ENCODE data around the gene SAMD13. TPM values are rescaled to one million over a fixed set of nuclear protein-coding genes. Genes with fewer than 3 reads are reported as not detected.
"Not testable (repeated sequence)": the region's sequence is repeated elsewhere in the genome, so short reads cannot be mapped to it uniquely, and the experiment has no call there.

SAMD13 gene
- total and polyA plus RNA-seq, 9 donors, result 6.5 to 9.1 (median 8.1) TPM

DNA sequence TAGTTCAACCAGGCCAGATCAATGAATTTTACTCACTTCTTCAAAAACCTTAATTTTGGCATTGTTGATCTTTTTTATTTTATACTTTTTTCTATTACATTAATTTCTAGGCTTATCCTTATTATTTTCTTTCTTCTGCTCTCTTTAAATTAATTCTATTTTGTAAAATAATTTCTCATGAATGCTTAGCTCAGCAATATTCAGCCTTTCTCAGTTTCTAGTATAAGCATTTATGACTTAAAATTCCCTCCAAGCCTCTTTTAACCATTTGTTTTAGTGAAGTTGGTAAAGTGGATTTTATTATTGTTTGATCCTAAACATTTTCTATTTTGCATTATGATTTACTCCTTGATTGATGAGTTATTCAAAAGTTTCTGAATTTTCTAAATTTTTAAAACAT, 20.6 kb upstream of the SAMD13 start:
- Histone ChIP-seq H3K27me3 (ENCODE audit: control insufficient read depth, insufficient read depth, low read length) (no peaks in the 10 kb centered on the region), H3K27ac (ENCODE audit: low read length) (no peak overlapping the region), H3K9me3 (replicated peaks; ENCODE audit: control insufficient read depth, low read depth, low read length) (no peaks in the 10 kb centered on the region), H3K4me3 (ENCODE audit: low read length) (no peak overlapping the region), H3K4me1 (ENCODE audit: control insufficient read depth, insufficient read depth, low read length) (no peaks in the 10 kb centered on the region), H3K36me3 (ENCODE audit: control insufficient read depth, insufficient read depth, low read length) (no peaks in the 10 kb centered on the region)
- no peak for DNase-seq

DNA sequence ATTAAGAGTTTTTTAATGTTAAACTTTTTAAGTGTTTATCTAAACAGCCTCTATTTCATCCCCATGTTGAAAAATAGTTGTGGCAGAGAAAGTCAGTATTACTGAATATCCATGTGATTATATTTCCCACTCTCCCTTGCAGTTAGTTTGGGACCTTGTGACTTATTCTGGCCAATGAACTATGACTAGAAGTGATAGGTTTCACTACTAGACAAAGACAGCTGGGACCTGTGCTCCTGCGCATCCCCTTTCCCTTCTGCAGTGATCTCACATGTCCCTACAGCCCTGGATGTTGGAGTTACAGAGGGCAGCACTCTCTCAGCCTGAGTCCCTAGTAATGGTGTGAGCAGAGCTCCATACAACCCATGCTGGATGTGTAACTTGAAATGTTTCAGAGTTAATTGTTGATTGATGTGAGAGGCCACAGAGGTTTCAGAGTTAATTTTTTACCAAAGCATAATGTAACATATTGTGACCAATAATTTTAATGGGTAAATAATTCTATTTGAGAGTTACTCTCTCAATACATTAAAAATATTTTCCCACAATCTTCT, 18.7 kb upstream of the SAMD13 start:
- Histone ChIP-seq H3K27ac (ENCODE audit: low read length) (no peak overlapping the region), H3K4me3 (ENCODE audit: low read length) (no peak overlapping the region), H3K4me1 (ENCODE audit: control insufficient read depth, insufficient read depth, low read length) (no peaks in the 10 kb centered on the region), H3K9me3 (replicated peaks; ENCODE audit: control insufficient read depth, low read depth, low read length) (peaks cover 5% of the 10 kb centered on the region), H3K27me3 (ENCODE audit: control insufficient read depth, insufficient read depth, low read length) (no peaks in the 10 kb centered on the region), H3K36me3 (ENCODE audit: control insufficient read depth, insufficient read depth, low read length) (no peaks in the 10 kb centered on the region)
- DNase-seq, result no peak
- no CpG with 5 or more reads among the region's 1 CpG for WGBS (ENCODE audit: insufficient coverage)

DNA sequence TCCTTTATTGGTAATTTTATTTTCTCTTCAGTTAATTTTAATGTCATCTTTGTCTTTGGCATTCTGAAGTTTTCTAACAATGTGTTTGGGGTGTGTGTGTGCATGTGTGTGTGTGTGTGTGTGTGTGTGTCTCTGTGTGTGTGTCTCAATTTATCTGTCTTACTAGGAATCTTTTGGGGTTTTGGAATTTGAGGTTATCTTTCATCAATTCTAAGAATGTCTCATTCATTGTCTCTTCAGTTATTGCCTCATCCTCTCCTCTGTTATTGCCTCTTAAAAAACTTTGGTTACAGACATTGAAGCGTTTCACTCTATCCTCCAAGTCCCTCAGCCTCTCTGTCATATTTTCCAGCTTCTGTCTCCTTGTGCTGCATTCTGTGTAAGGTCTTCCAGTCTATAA, 18.1 kb upstream of the SAMD13 start:
- Histone ChIP-seq H3K36me3 (ENCODE audit: control insufficient read depth, insufficient read depth, low read length) (no peaks in the 10 kb centered on the region), H3K4me1 (ENCODE audit: control insufficient read depth, insufficient read depth, low read length) (no peaks in the 10 kb centered on the region), H3K9me3 (replicated peaks; ENCODE audit: control insufficient read depth, low read depth, low read length) (peaks cover 6% of the 10 kb centered on the region), H3K4me3 (ENCODE audit: low read length) (no peak overlapping the region), H3K27ac (ENCODE audit: low read length) (no peak overlapping the region), H3K27me3 (ENCODE audit: control insufficient read depth, insufficient read depth, low read length) (no peaks in the 10 kb centered on the region)
- no peak for DNase-seq
- WGBS (ENCODE audit: insufficient coverage), result 60% methylated on average over 1 of the region's 1 CpG

DNA sequence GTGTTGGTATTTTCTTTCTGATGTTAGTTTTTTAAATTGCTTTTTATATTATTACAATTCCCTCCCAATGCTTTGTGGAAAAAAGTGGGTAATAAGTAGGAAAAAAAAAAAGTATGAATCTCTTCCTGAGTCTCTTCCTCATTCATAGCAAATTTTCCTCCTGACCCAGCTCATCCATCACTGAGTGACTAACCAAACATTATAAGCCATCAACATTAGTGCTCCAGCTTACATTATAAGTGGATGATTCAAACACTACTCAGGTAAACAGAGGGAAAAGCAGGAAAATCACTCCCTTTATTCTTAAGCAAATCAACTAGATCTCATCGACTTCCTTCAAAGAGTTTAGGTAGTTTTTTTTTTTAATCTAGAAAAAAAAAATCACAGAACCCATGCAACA, 15.4 kb upstream of the SAMD13 start:
- DNase-seq, result no peak
- Histone ChIP-seq H3K27me3 (ENCODE audit: control insufficient read depth, insufficient read depth, low read length) (no peaks in the 10 kb centered on the region), H3K27ac (ENCODE audit: low read length) (no peak overlapping the region), H3K4me1 (ENCODE audit: control insufficient read depth, insufficient read depth, low read length) (no peaks in the 10 kb centered on the region), H3K4me3 (ENCODE audit: low read length) (no peak overlapping the region), H3K9me3 (replicated peaks; ENCODE audit: control insufficient read depth, low read depth, low read length) (peaks cover 11% of the 10 kb centered on the region), H3K36me3 (ENCODE audit: control insufficient read depth, insufficient read depth, low read length) (no peaks in the 10 kb centered on the region)
- WGBS (ENCODE audit: insufficient coverage), result no CpG with 5 or more reads among the region's 1 CpG

DNA sequence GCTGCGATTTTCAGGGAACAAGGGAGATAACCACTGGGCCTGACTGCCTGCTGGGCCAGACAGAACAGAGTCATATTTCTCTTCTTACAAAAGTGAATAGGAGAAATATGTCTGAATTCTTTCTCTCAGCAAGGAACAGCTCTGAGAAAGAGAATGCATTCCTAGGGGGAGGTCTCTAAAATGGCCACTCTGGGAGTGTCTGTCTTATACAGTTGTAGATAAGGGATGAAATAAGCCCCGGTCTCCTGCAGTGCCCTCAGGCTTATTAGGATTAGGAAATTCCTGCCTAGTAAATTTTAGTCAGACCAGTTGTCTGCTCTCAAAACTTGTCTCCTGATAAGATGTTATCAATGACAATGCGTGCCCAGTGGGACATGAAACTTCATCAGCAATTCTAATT, 14.1 kb upstream of the SAMD13 start:
- not testable (repeated sequence) for H3K27ac ChIP-seq (ENCODE audit: low read length); H3K36me3 ChIP-seq (ENCODE audit: control insufficient read depth, insufficient read depth, low read length); H3K4me3 ChIP-seq (ENCODE audit: low read length); H3K4me1 ChIP-seq (ENCODE audit: control insufficient read depth, insufficient read depth, low read length); DNase-seq; H3K27me3 ChIP-seq (ENCODE audit: control insufficient read depth, insufficient read depth, low read length)
- 70% methylated on average over 2 of the region's 3 CpGs for WGBS (ENCODE audit: insufficient coverage)
- peaks cover 11% of the 10 kb centered on the region for H3K9me3 ChIP-seq (replicated peaks; ENCODE audit: control insufficient read depth, low read depth, low read length)

DNA sequence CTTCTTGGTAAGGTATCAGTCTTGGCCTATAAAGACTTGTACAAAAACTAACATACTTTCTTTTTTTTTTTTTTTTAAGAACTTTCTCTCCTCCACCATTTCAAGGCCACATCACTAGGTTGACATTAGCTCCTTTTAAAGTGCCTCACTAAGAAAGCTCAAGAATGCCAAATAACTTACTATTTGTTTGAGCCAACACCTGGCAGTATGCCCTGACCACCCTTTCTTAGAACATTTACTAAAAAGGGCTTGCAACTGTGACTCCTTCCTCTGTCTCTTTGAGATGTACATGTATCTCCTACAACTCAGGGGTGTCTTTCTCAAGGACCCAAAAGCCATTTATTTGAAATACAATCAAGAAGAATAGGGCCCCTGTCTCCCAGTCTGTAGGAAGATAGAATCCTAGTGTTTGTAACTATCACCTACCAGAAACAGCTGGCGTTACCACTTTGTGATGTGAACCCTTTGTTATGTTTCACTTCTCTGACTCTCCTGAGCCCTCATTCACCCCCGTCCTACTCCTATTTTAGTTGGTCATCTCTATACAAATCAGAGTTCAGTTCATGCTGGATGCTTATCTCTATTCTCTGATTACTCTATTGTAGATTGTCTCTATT, 12.2 kb upstream of the SAMD13 start:
- no peaks in the 10 kb centered on the region for H3K4me1 ChIP-seq (ENCODE audit: control insufficient read depth, insufficient read depth, low read length)
- no peak for DNase-seq
- WGBS (ENCODE audit: insufficient coverage), result 78% methylated on average over 1 of the region's 2 CpGs

DNA sequence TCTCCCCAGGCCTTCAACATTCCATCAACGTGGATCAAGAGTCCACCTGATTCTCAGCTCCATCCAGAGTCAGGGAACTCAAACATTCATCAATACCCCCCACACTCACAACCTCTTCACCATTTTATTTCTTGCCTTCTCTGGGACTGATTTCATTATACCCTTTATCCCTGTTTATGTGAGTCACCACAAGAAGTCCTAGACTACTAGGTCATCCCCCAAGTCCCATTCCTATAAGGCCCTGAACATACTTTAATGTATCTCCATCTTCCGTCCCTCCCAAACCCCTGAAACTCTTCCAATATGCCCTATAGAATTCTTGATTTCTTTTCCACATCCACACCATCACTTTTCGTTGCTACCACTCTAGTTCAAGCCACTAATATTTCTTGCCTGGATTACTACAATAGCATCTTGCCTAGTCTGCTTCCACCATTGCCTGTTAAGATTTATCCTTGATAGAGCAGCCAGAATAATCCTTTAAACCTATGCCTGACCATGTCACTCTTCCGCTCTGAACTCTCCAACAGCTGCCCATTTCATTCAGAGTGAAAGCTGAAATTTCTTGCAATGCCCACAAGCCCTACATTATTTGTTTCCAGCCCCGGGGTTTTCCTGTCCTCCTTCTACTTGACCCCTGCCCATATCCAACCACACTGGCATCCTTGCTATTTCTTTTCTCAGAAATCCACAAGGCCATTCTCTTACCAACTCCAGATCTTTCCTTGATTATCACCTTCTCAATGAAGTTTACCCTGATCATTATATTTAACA, 9.4 kb upstream of the SAMD13 start:
- DNase-seq, result no peak
- Histone ChIP-seq H3K27ac (ENCODE audit: low read length) (no peak overlapping the region), H3K4me3 (ENCODE audit: low read length) (no peak overlapping the region), H3K36me3 (ENCODE audit: control insufficient read depth, insufficient read depth, low read length) (no peaks in the 10 kb centered on the region), H3K4me1 (ENCODE audit: control insufficient read depth, insufficient read depth, low read length) (no peaks in the 10 kb centered on the region), H3K27me3 (ENCODE audit: control insufficient read depth, insufficient read depth, low read length) (no peaks in the 10 kb centered on the region), H3K9me3 (replicated peaks; ENCODE audit: control insufficient read depth, low read depth, low read length) (peaks cover 13% of the 10 kb centered on the region)
- WGBS (ENCODE audit: insufficient coverage), result 71% methylated on average over 5 of the region's 5 CpGs

More for the DNA sequence above, 12.2 kb upstream of the SAMD13 start:
- no peak overlapping the region for H3K4me3 ChIP-seq (ENCODE audit: low read length)
- no peak overlapping the region for H3K27ac ChIP-seq (ENCODE audit: low read length)
- H3K9me3 ChIP-seq (replicated peaks; ENCODE audit: control insufficient read depth, low read depth, low read length), result peaks cover 11% of the 10 kb centered on the region
- no peaks in the 10 kb centered on the region for H3K36me3 ChIP-seq (ENCODE audit: control insufficient read depth, insufficient read depth, low read length)
- H3K27me3 ChIP-seq (ENCODE audit: control insufficient read depth, insufficient read depth, low read length), result no peaks in the 10 kb centered on the region

DNA sequence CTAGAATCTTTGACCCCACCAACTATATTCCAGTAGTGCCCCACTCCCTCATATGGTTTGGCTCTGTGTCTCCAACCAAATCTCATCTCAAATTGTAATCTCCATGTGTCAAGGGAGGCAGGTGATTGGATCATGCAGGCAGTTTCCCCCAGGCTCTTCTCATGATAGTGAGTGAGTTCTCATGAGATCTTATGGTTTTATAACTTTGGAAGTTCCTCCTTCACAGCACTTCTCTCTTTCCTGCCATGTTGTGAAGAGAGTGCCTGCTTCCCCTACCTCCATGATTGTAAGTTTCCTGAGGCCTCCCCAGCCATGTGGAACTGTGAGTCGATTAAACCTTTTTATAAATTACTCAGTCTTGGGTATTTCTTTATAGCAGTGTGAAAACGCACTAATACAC, 7.7 kb upstream of the SAMD13 start:
- DNase-seq, result no peak
- H3K4me1 ChIP-seq (ENCODE audit: control insufficient read depth, insufficient read depth, low read length), result no peaks in the 10 kb centered on the region
- H3K4me3 ChIP-seq (ENCODE audit: low read length), result no peak overlapping the region
- no peak overlapping the region for H3K27ac ChIP-seq (ENCODE audit: low read length)
- WGBS (ENCODE audit: insufficient coverage), result no CpG with 5 or more reads among the region's 2 CpGs
- peaks cover 3% of the 10 kb centered on the region for H3K9me3 ChIP-seq (replicated peaks; ENCODE audit: control insufficient read depth, low read depth, low read length)
- no peaks in the 10 kb centered on the region for H3K27me3 ChIP-seq (ENCODE audit: control insufficient read depth, insufficient read depth, low read length)
- no peaks in the 10 kb centered on the region for H3K36me3 ChIP-seq (ENCODE audit: control insufficient read depth, insufficient read depth, low read length)

DNA sequence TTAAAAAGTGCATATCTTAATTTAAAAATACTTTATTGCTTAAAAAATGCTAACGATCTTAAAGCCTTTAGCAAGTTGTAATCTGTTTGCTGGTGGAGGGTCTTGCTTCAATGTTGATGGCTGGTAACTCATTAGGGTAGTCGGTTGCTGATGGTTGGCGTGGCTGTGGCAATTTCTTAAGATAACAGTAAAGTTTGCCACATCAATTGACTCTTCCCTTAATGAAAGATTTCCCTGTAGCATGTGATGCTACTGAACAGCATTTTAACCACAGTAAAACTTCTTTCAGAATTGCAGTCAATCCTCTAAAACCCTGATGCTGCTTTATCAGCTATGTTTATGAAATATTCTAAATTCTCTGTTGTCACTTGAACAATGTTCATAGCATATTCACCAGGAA, 6.8 kb upstream of the SAMD13 start:
- Histone ChIP-seq H3K36me3 (ENCODE audit: control insufficient read depth, insufficient read depth, low read length) (no peaks in the 10 kb centered on the region), H3K4me3 (ENCODE audit: low read length) (no peak overlapping the region), H3K9me3 (replicated peaks; ENCODE audit: control insufficient read depth, low read depth, low read length) (peaks cover 2% of the 10 kb centered on the region), H3K4me1 (ENCODE audit: control insufficient read depth, insufficient read depth, low read length) (peaks cover 6% of the 10 kb centered on the region), H3K27ac (ENCODE audit: low read length) (no peak overlapping the region), H3K27me3 (ENCODE audit: control insufficient read depth, insufficient read depth, low read length) (no peaks in the 10 kb centered on the region)
- DNase-seq, result no peak
- WGBS (ENCODE audit: insufficient coverage), result no CpG with 5 or more reads among the region's 3 CpGs

DNA sequence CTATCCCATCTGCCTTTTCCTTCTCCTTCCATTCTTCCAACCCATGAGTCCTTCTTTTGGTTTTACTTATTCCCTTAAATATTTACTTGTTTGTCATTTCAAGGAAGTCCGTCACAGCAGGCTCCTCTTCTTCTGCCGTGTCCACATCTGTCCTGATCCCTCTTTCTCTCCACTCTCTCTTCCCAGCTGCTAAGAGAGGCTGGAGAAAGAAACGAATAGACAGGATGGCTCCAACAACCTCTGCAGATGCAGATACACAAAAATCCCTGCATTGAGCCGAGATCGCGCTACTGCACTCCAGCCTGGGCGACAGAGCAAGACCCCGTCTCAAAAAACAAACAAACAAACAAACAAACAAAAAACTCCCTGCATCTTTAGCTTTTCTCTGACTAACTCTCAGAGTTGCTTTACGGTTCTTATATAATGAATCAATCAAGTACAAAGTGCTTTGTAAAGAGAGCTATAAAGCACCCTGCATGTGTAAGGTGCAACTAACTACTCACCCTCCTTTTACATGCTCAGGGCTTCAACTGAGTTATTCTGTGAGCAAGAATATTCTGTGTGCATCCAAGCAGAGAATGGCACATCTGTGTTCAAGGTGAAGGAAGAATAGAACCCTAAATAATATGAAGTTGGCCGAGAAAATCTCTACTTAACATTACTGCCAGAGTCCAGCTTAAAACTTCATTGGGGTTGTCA, 3.8 kb upstream of the SAMD13 start:
- Histone ChIP-seq H3K9me3 (replicated peaks; ENCODE audit: control insufficient read depth, low read depth, low read length) (peaks cover 2% of the 10 kb centered on the region), H3K4me3 (ENCODE audit: low read length) (peak overlapping the region; percentile 92), H3K4me1 (ENCODE audit: control insufficient read depth, insufficient read depth, low read length) (peaks cover 22% of the 10 kb centered on the region), H3K27me3 (ENCODE audit: control insufficient read depth, insufficient read depth, low read length) (no peaks in the 10 kb centered on the region), H3K27ac (ENCODE audit: low read length) (peak overlapping the region; percentile 37), H3K36me3 (ENCODE audit: control insufficient read depth, insufficient read depth, low read length) (no peaks in the 10 kb centered on the region)
- 61% methylated on average over 3 of the region's 10 CpGs for WGBS (ENCODE audit: insufficient coverage)
- DNase-seq, result no peak
